HepG2 (cell line): ENCODE data around the gene HACL1. TPM values are rescaled to one million over a fixed set of nuclear protein-coding genes. Genes with fewer than 3 reads are reported as not detected.

ENCODE experiments used
- DMAP1 ChIP-seq: IDR thresholded peaks from 2 replicates; pipeline ENCODE4 v1.6.1; 2016
- RBFOX2 ChIP-seq: fragments of 200-400 bp; formaldehyde crosslinking; IDR thresholded peaks from 2 replicates; pipeline ENCODE4 v1.6.1; 2017; ENCODE audit warnings: low read depth, mild to moderate bottlenecking, low read length
- UBTF ChIP-seq: sonication (generic); formaldehyde crosslinking; IDR thresholded peaks from 2 replicates; pipeline ENCODE4 v1.4.0; 2020; ENCODE audit warnings: mild to moderate bottlenecking, missing genetic modification reagents
- ZNF274 ChIP-seq: sonication (generic); formaldehyde crosslinking; IDR thresholded peaks from 2 replicates; pipeline ENCODE4 v1.5.1; 2020; ENCODE audit warnings: mild to moderate bottlenecking, missing genetic modification reagents
- ZNF282 ChIP-seq: fragments of 450-650 bp; IDR thresholded peaks from 2 replicates; pipeline ENCODE4 v1.6.1; 2018; ENCODE audit not compliant: partially characterized antibody
- ZNF609 ChIP-seq: sonication (generic); formaldehyde crosslinking; IDR thresholded peaks from 2 replicates; pipeline ENCODE4 v1.4.0; 2020; ENCODE audit warnings: mild to moderate bottlenecking, missing genetic modification reagents, borderline replicate concordance
- ZNF687 ChIP-seq: sonication (generic); formaldehyde crosslinking; IDR thresholded peaks from 2 replicates; pipeline ENCODE4 v1.5.1; 2020; ENCODE audit warnings: mild to moderate bottlenecking, missing genetic modification reagents, moderate library complexity
- polyA plus RNA-seq, 8 experiments: library from polyadenylated mRNA; depleted of rRNA in 3 of 8; stranded (reverse) in 7 of 8; unstranded in 1 of 8; fragments of >200 nt; fragmentation: Illumina TruSeq in 4 of 8; extraction: Trizol in 4 of 8; gene quantifications; 2 replicates each; pipeline versions ENCODE4 v1.2.1 to v1.2.3, GENCODE V29; 2011 to 2016; ENCODE audit warnings: low read depth in 4 of 8, missing spikeins in 1 of 8, mixed read lengths in 1 of 8; ENCODE audit not compliant: insufficient read depth in 1 of 8
- total RNA-seq, 5 experiments: library from RNA; depleted of rRNA; stranded (reverse); fragments of >200 nt; fragmentation: Illumina TruSeq; extraction: Trizol; gene quantifications; 2 replicates each; pipeline ENCODE4 v1.2.3, GENCODE V29; 2016; ENCODE audit warnings: low read depth in 1 of 5
- TF ChIP-seq, protein P1 (sequence below): sonication (generic); formaldehyde crosslinking; IDR thresholded peaks from 2 replicates; pipeline ENCODE4 v1.4.0; 2020; ENCODE audit warnings: missing genetic modification reagents
- TF ChIP-seq, protein P2 (sequence below), 2 experiments: sonication (generic) in 1 of 2; formaldehyde crosslinking in 1 of 2; IDR thresholded peaks; 2 replicates each; pipeline versions ENCODE4 v1.4.0 to v1.6.1; 2016 to 2020; ENCODE audit warnings: borderline replicate concordance in 1 of 2, low read depth in 1 of 2, mild to moderate bottlenecking in 1 of 2, missing genetic modification reagents in 1 of 2

Gene HACL1
- total and polyA plus RNA-seq, 2 of the 13 experiments (the other 11 are each of a cell fraction or from before 2014, with no cell fraction given) = 22.1 to 25.7 TPM

DNA sequence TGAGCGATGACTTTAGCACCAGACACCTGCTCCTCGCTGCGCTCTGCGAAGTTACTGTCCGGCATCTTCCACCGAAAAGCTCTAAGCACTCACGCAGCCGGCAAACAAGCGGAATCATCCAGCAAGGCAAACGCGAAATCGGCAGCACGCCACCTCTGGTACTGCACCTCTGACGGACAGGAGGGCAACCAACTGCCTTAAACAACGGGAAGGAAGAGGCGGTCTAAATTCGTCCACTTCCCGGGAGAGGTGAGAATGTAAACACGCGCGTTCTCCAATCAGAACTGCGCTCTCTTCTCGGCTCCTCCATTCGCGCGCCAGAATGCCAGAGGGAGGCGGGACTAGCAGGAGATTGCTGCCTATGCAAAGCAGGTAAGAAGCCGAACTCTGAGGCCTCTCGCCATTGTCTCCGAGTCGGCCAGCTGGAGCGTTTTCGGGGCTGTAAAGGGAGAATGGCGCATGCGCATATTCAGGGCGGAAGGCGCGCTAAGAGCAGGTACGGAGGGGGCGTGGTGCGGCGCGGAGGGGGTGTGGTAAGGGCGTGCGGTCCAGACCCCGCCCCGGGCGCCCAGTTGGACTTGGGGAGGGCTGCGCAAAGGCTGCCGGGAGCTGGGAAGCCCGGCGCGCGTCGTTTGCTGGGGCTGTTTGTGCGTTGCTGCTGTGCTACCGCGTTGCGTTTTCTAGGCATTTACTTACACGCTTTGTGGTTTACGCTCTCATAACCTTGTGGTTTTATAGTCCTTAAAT is at the start of gene HACL1, which contains the start of gene BTD (continued):
- TF ChIP-seq, protein P1, sequence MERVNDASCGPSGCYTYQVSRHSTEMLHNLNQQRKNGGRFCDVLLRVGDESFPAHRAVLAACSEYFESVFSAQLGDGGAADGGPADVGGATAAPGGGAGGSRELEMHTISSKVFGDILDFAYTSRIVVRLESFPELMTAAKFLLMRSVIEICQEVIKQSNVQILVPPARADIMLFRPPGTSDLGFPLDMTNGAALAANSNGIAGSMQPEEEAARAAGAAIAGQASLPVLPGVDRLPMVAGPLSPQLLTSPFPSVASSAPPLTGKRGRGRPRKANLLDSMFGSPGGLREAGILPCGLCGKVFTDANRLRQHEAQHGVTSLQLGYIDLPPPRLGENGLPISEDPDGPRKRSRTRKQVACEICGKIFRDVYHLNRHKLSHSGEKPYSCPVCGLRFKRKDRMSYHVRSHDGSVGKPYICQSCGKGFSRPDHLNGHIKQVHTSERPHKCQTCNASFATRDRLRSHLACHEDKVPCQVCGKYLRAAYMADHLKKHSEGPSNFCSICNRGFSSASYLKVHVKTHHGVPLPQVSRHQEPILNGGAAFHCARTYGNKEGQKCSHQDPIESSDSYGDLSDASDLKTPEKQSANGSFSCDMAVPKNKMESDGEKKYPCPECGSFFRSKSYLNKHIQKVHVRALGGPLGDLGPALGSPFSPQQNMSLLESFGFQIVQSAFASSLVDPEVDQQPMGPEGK (CRISPR knock-in tag) = peak; percentile 85
- TF ChIP-seq RBFOX2 (peak; percentile 93), ZNF687 (CRISPR knock-in tag) (peak; percentile 97), UBTF (peak; percentile 42), DMAP1 (peak; percentile 61; the same call in 1 of the 2 replicates), ZNF282 (no peak), ZNF609 (CRISPR knock-in tag) (peak; percentile 30; the same call in 1 of the 2 replicates), ZNF274 (CRISPR knock-in tag) (no peak)
- TF ChIP-seq, protein P2, sequence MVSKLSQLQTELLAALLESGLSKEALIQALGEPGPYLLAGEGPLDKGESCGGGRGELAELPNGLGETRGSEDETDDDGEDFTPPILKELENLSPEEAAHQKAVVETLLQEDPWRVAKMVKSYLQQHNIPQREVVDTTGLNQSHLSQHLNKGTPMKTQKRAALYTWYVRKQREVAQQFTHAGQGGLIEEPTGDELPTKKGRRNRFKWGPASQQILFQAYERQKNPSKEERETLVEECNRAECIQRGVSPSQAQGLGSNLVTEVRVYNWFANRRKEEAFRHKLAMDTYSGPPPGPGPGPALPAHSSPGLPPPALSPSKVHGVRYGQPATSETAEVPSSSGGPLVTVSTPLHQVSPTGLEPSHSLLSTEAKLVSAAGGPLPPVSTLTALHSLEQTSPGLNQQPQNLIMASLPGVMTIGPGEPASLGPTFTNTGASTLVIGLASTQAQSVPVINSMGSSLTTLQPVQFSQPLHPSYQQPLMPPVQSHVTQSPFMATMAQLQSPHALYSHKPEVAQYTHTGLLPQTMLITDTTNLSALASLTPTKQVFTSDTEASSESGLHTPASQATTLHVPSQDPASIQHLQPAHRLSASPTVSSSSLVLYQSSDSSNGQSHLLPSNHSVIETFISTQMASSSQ (IDR thresholded peaks at IDR 0.05; ENCODE audit: low read depth) = no peak
- TF ChIP-seq, protein P2 (CRISPR knock-in tag; IDR thresholded peaks at IDR 0.05; ENCODE audit: borderline replicate concordance) = peak; percentile 54; the same call in 1 of the 2 replicates
